Measurements from ENCODE around the gene CDC14A.

Gene CDC14A

DNA sequence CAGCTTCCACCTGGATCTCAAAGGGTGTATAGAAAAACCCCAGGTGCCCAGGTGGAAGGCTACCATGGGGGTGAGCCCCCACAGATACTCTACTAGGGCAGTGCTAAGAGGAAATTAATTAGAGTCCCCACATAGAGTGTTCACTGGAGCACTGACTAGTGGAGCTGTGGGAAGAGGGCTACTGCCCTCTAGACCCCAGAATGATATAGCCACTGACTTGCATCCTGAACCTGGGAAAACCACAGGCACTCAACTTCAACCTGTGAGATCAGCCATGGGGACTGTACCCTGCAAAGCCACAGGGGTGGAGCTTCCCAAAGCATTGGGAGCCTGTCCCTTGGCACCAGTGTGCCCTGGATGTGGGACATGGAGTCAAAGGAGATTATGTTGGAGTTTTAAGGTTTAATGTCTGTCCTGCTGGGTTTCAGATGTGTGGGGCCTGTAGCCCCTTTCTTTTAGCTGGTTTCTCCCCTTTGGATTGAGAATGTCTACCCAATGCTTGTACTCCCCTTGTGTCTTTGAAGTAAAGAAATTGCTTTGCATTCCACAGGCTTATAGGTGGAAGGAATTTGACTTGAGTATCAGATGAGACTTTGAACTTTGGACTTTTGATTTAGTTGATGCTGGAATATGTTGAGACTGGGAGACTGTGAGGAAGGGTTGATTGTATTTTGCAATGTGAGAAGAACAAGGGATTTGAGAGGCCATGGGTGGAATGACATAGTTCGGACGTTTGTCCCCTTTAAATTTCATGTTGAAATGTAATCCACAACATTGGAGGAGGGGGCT lies 31.8 kb upstream of the CDC14A start:
- H3K9me3 Mint-ChIP-seq: peaks cover 13% of the 10 kb centered on the region
- TF ChIP-seq CTCF (IDR thresholded peaks at IDR 0.05; ENCODE audit: unreplicated experiment in 3 of 3): no peak
- peaks cover 14% of the 10 kb centered on the region for H3K4me1 Mint-ChIP-seq
- no peaks in the 10 kb centered on the region for H3K27me3 Mint-ChIP-seq (ENCODE audit: low read depth)
- no peak overlapping the region for H3K27ac Mint-ChIP-seq
- no peaks in the 10 kb centered on the region for H3K36me3 Mint-ChIP-seq (ENCODE audit: low read depth)
- H3K4me3 Mint-ChIP-seq: no peak overlapping the region

GRCh38 chr1:100321100-100321493 lies 31.2 kb upstream of the CDC14A start:
- Mint-ChIP-seq H3K4me1 (peaks cover 14% of the 10 kb centered on the region), H3K36me3 (ENCODE audit: low read depth) (no peaks in the 10 kb centered on the region), H3K4me3 (no peak overlapping the region), H3K27me3 (ENCODE audit: low read depth) (no peaks in the 10 kb centered on the region), H3K9me3 (peaks cover 13% of the 10 kb centered on the region), H3K27ac (no peak overlapping the region)
- no peak for TF ChIP-seq CTCF (IDR thresholded peaks at IDR 0.05; ENCODE audit: unreplicated experiment in 3 of 3)

- Mint-ChIP-seq H3K4me1 (peaks cover 14% of the 10 kb centered on the region), H3K9me3 (peaks cover 13% of the 10 kb centered on the region), H3K4me3 (no peak overlapping the region), H3K27me3 (ENCODE audit: low read depth) (no peaks in the 10 kb centered on the region), H3K27ac (no peak overlapping the region), H3K36me3 (ENCODE audit: low read depth) (no peaks in the 10 kb centered on the region)
- no peak for TF ChIP-seq CTCF (IDR thresholded peaks at IDR 0.05; ENCODE audit: unreplicated experiment in 3 of 3)
These were observed 30.8 kb upstream of the CDC14A start for GRCh38 chr1:100321506-100321905.

GRCh38 chr1:100322436-100323211 lies 29.7 kb upstream of the CDC14A start:
- H3K9me3 Mint-ChIP-seq: peaks cover 8% of the 10 kb centered on the region
- peak overlapping the region; percentile 3 to 84 (median 75) for H3K27ac Mint-ChIP-seq
- no peak for TF ChIP-seq CTCF (IDR thresholded peaks at IDR 0.05; ENCODE audit: unreplicated experiment in 3 of 3)
- H3K4me1 Mint-ChIP-seq: peaks cover 14% of the 10 kb centered on the region
- H3K27me3 Mint-ChIP-seq (ENCODE audit: low read depth): no peaks in the 10 kb centered on the region
- no peak overlapping the region for H3K4me3 Mint-ChIP-seq
- no peaks in the 10 kb centered on the region for H3K36me3 Mint-ChIP-seq (ENCODE audit: low read depth)

- no peak overlapping the region for H3K4me3 Mint-ChIP-seq
- H3K27ac Mint-ChIP-seq: peak overlapping the region; percentile 3 to 84 (median 75)
- H3K9me3 Mint-ChIP-seq: peaks cover 6% of the 10 kb centered on the region
- no peaks in the 10 kb centered on the region for H3K27me3 Mint-ChIP-seq (ENCODE audit: low read depth)
- TF ChIP-seq CTCF (IDR thresholded peaks at IDR 0.05; ENCODE audit: unreplicated experiment in 3 of 3): no peak
- H3K4me1 Mint-ChIP-seq: peaks cover 14% of the 10 kb centered on the region
- H3K36me3 Mint-ChIP-seq (ENCODE audit: low read depth): no peaks in the 10 kb centered on the region
These were observed 28.7 kb upstream of the CDC14A start for GRCh38 chr1:100323419-100324106.

Data from nephron (organoid).